Ovary (tissue), 9 donors: ENCODE data around the gene TASP1. TPM values are rescaled to one million over a fixed set of nuclear protein-coding genes. Genes with fewer than 3 reads are reported as not detected.

ENCODE experiments used
- DNase-seq, 5 donors: peaks; one replicate each; pipeline ENCODE4 v3.0.0-alpha.2; 2019 to 2020
- H3K27ac ChIP-seq, 2 donors: fragments of 200-600 bp; one replicate each; pipeline versions ENCODE4 v1.5.1 to v1.8.0; 2019 to 2022
- H3K27me3 ChIP-seq: fragments of 200-600 bp; one replicate; pipeline ENCODE4 v1.8.0; 2022
- H3K36me3 ChIP-seq: fragments of 200-600 bp; sonication (generic); one replicate; pipeline ENCODE4 v1.5.1; 2019
- H3K4me1 ChIP-seq: one replicate; pipeline ENCODE4 v1.8.1; 2013; ENCODE audit warnings: mild to moderate bottlenecking, moderate library complexity; ENCODE audit not compliant: insufficient read depth
- H3K4me3 ChIP-seq: fragments of 200-600 bp; sonication (generic); one replicate; pipeline ENCODE4 v1.5.1; 2017
- H3K9me3 ChIP-seq, 2 donors: fragments of 200-600 bp in 1 of 2; sonication (generic) in 1 of 2; one replicate each; pipeline versions ENCODE4 v1.5.1 to v1.8.1; 2013 to 2019; ENCODE audit warnings: mild to moderate bottlenecking in 1 of 2, moderate library complexity in 1 of 2
- EP300 ChIP-seq: sonication (generic); formaldehyde crosslinking; IDR thresholded peaks from one replicate; pipeline ENCODE4 v1.6.1; 2017; ENCODE audit warnings: antibody characterized with exemption
- POLR2A ChIP-seq: fragments of 450-650 bp; IDR thresholded peaks from one replicate; pipeline ENCODE4 v1.6.1; 2017; ENCODE audit warnings: antibody characterized with exemption, mild to moderate bottlenecking, moderate library complexity
- WGBS, 3 donors: extraction: QIAGEN DNeasy Blood & Tissue Kit in 1 of 3; methylation state at CpG; one replicate each; pipeline versions ENCODE4 v1.1.5 to v1.1.7; 2013 to 2017; 5-methylcytosine and 5-hydroxymethylcytosine counted together
- intact Hi-C, 4 donors: fragments of 100-400 bp; cut with DNase I; formaldehyde crosslinking; loops; one replicate each; pipeline versions ENCODE4 v1.11.0 to v1.15.1; 2022 to 2023
- polyA plus RNA-seq, 2 donors: library from polyadenylated mRNA; stranded (reverse); fragments of 200-250 nt in 1 of 2; fragments of 350-450 nt in 1 of 2; fragmentation: Illumina TruSeq in 1 of 2; extraction: RNeasy Lipid Tissue Mini Kit (QIAGEN cat#74804) in 1 of 2; gene quantifications; one replicate each; pipeline ENCODE4 v1.2.3, GENCODE V29; 2013 to 2014
- total RNA-seq, 7 donors: library from RNA; depleted of rRNA in 2 of 7; stranded (reverse); fragments of >200 nt in 2 of 7; fragmentation: NEBNext Ultra II Directional in 3 of 7; extraction: Animal tissue kit (Norgen Biotek cat#: 25700) in 3 of 7; gene quantifications; one replicate each; pipeline versions ENCODE4 v1.1.0 to v1.2.4, GENCODE V29; 2016 to 2023
- TF ChIP-seq, protein P1 (sequence below), 3 donors: fragments of 450-650 bp in 2 of 3; fragments of 200-600 bp in 1 of 3; IDR thresholded peaks; one replicate each; pipeline versions ENCODE4 v1.5.1 to v1.8.0; 2016 to 2022; ENCODE audit warnings: antibody characterized with exemption in 3 of 3, mild to moderate bottlenecking in 1 of 3
- donor health status: DM: no; HTN: no; CAD: no; lungs with moderate emphysema.
- donor health status: DM: no; HTN: no; CAD: no.
- donor health status: Bipolar disorder and iron deficiency.
- donor health status: DM: yes; HTN: yes; CAD: no.
- donor health status: DM: no; HTN: no; CAD: no.
- donor health status: DM: yes; HTN: yes; CAD: no.

Gene TASP1
- total and polyA plus RNA-seq, 9 donors, result 6.4 to 16.5 (median 13.2) TPM

GRCh38 chr20:13676682-13677081, 38.0 kb upstream of the TASP1 start:
- no peak for DNase-seq
- no peak overlapping the region for H3K4me3 ChIP-seq
- no peaks in the 10 kb centered on the region for H3K9me3 ChIP-seq
- no peaks in the 10 kb centered on the region for H3K27me3 ChIP-seq
- TF ChIP-seq POLR2A, result no peak
- TF ChIP-seq EP300, result no peak
- TF ChIP-seq, protein P1, sequence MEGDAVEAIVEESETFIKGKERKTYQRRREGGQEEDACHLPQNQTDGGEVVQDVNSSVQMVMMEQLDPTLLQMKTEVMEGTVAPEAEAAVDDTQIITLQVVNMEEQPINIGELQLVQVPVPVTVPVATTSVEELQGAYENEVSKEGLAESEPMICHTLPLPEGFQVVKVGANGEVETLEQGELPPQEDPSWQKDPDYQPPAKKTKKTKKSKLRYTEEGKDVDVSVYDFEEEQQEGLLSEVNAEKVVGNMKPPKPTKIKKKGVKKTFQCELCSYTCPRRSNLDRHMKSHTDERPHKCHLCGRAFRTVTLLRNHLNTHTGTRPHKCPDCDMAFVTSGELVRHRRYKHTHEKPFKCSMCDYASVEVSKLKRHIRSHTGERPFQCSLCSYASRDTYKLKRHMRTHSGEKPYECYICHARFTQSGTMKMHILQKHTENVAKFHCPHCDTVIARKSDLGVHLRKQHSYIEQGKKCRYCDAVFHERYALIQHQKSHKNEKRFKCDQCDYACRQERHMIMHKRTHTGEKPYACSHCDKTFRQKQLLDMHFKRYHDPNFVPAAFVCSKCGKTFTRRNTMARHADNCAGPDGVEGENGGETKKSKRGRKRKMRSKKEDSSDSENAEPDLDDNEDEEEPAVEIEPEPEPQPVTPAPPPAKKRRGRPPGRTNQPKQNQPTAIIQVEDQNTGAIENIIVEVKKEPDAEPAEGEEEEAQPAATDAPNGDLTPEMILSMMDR (IDR thresholded peaks at IDR 0.05), result no peak
- WGBS, 3 donors, result 86 to 97% (median 94%) methylated on average over 3 of the region's 3 CpGs
- intact Hi-C loops, result no loop called here
- no peaks in the 10 kb centered on the region for H3K4me1 ChIP-seq
- no peak overlapping the region for H3K27ac ChIP-seq
- H3K36me3 ChIP-seq, result no peaks in the 10 kb centered on the region

DNA sequence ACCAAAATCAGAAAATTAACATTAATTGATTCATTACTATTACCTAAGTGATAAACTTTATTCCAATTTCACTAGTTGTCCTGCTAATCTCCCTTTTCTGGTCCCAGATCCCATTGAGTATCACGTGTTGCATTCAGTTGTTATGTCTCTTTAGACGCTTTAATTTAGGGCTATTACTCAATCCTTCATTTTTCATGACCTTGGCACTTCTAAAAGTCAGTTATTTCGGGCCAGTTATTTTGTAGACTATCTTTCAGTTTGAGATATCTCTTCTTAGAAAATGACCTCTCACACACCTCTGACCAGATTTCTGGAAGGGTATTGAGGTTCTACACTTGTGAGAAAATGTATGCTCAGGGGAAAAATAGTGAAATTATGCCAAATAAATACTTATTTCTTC, 34.0 kb upstream of the TASP1 start:
- H3K27ac ChIP-seq, result no peak overlapping the region
- no peaks in the 10 kb centered on the region for H3K27me3 ChIP-seq

DNA sequence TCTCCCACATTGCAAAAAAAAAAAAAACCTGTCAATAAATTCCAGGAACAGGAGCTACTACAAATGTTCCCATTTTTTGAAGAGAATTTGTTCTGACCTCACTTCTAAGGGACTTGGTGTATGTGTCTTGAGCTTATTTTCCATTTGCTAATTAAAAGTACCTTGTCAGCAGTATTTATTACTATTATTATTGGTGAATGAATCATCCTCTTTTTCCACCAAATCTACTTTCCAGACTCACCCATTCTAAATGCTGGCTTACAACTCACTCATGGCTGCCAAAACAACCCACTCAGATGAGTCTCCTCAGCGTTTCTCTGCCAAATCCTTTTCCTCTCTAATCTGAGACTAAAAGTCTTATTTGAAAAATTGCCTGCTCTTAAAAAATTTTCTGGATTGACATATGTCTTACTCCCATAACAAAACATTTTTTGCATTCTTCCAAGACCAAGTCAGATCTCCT, 33.2 kb upstream of the TASP1 start:
- 3 to 5% (median 5%) methylated on average over 1 of the region's 1 CpG for WGBS, 3 donors
- peak in 2 of 5 donors; percentile 27 to 53 for DNase-seq
- no peaks in the 10 kb centered on the region for H3K27me3 ChIP-seq
- H3K4me3 ChIP-seq, result no peak overlapping the region
- no peak for TF ChIP-seq POLR2A
- TF ChIP-seq, protein P1 (IDR thresholded peaks at IDR 0.05), result no peak
- no peak for TF ChIP-seq EP300
- H3K4me1 ChIP-seq, result no peaks in the 10 kb centered on the region
- intact Hi-C loops, result no loop called here
- no peak overlapping the region for H3K27ac ChIP-seq
- H3K36me3 ChIP-seq, result no peaks in the 10 kb centered on the region
- H3K9me3 ChIP-seq, result no peaks in the 10 kb centered on the region

More for the DNA sequence above, 34.0 kb upstream of the TASP1 start:
- intact Hi-C loops, result no loop called here
- Histone ChIP-seq H3K4me3 (no peak overlapping the region), H3K9me3 (no peaks in the 10 kb centered on the region), H3K4me1 (no peaks in the 10 kb centered on the region), H3K36me3 (no peaks in the 10 kb centered on the region)
- DNase-seq, result no peak
- TF ChIP-seq EP300, result no peak
- TF ChIP-seq, protein P1 (IDR thresholded peaks at IDR 0.05), result no peak
- no peak for TF ChIP-seq POLR2A
- WGBS, 3 donors, result 21 to 52% (median 39%) methylated on average over 3 of the region's 3 CpGs

DNA sequence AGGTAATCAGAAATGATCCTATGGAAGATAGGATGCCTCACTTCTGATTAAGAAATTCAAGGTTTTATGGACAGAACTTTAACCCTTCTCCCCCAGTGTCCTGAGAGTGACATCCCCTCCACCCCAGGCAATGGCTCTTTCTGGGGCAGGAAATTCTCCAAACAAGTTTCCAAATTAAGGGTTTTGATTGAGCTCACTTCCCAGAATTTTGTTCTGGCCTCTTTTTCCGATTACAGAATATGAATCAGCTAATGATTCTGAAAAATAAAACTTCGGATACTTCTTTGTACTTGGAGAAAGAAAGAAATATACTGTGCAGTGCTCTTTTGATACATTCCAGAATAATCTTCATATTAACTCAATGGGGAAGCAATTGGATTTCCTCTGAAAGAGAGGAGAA, 32.8 kb upstream of the TASP1 start:
- TF ChIP-seq EP300 (no peak), POLR2A (no peak)
- TF ChIP-seq, protein P1 (IDR thresholded peaks at IDR 0.05), result no peak

DNA sequence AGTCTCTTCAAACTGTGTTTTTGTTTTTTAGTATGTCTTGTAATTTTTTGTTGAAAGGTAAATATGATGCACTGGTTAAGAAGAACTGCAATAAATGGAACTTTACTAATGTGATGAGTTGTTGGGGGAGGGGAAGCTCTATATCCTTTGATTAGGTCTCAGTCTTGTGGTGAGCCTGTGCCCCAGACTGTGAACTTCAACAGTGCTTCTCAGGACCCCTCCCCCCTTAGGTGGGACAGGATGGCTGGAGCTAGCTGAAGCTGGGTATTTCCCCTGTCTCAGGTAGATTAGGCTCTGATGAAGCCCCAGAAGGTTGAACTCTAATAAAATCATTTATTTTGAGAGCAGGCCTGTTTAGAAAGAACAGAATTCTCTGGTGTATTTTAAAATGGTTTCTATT, 31.4 kb upstream of the TASP1 start:
- Histone ChIP-seq H3K36me3 (no peaks in the 10 kb centered on the region), H3K4me1 (no peaks in the 10 kb centered on the region), H3K4me3 (no peak overlapping the region), H3K9me3 (no peaks in the 10 kb centered on the region), H3K27me3 (no peaks in the 10 kb centered on the region), H3K27ac (no peak overlapping the region)
- DNase-seq, result no peak
- TF ChIP-seq, protein P1 (IDR thresholded peaks at IDR 0.05), result no peak
- TF ChIP-seq POLR2A (no peak), EP300 (no peak)
- intact Hi-C loops, result no loop called here

More for the DNA sequence above, 32.8 kb upstream of the TASP1 start:
- H3K4me1 ChIP-seq, result no peaks in the 10 kb centered on the region
- no peaks in the 10 kb centered on the region for H3K36me3 ChIP-seq
- intact Hi-C loops, result no loop called here
- no peak overlapping the region for H3K4me3 ChIP-seq
- H3K27me3 ChIP-seq, result no peaks in the 10 kb centered on the region
- H3K27ac ChIP-seq, result no peak overlapping the region
- H3K9me3 ChIP-seq, result no peaks in the 10 kb centered on the region
- DNase-seq, result no peak
- WGBS, 3 donors, result 6 to 15% (median 14%) methylated on average over 2 of the region's 2 CpGs
